ENCODE results near the gene HNF1B.

HNF1B gene

GRCh38 chr17:37759014-37759637, 14.3 kb upstream of the HNF1B start:
- DNase-seq: no peak

DNA sequence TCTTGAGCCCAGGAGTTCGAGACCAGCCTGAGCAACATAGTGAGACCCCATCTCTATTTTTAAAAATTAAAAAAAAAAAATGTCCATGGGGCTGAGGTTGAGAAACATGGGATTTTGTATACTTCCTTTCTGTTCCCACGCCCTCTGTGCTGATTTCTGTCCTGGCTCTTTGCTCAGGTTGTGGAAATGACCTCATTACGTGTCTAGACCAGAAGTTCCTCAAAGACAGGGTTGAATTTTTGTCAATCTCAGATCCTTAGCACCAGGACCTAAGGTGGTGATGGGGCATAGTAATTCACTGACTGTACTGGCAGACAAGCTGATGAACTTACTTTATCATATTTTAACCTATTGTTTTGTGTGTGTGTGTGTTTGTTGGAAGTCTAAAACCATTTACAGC, 11.2 kb upstream of the HNF1B start:
- no peak for DNase-seq

- DNase-seq: no peak
Observed at GRCh38 chr17:37755455-37755854, 10.6 kb upstream of the HNF1B start.

DNA sequence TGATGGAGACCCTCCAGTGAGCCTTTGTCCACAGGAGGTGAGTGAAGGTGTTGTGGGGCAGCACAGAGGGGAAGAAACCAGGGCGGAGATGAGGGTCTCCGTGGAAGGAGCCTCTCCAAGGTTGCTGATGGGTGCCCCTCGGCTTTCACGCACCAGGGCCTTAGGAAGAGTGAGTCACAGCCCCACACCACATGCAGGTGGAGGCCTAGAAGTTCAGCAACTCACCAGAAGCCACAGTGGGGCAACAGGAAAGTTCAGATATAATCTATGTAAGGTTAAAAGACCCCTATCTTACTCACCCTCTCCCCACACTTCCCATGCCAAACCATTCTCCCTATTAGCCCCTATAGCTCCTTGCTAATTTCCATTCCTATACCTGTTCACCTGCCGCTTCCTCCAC, 9.5 kb upstream of the HNF1B start:
- DNase-seq: no peak

DNA sequence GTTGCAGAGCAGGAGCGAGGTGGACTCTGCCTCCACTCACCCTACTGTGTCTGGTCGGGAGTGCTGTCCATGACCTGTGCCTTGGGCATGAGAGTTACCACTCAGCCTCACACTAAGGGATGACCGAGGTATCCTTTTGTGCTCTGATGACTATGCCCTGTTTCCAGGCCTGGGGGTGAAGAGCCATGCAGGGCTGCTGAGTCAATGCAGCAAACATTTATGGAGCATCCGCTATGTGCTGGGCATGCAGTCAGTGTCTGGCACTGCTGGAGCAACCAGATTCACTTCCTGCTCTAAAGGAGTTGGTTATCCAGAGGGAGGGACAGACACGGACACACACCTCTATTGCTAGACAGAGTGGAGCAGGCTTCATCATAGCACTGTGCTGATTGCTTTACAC, 7.6 kb upstream of the HNF1B start:
- DNase-seq: no peak

- DNase-seq: no peak
Observed at GRCh38 chr17:37750768-37751475, 6.1 kb upstream of the HNF1B start.

GRCh38 chr17:37750292-37750691, 5.4 kb upstream of the HNF1B start:
- no peak for DNase-seq

DNA sequence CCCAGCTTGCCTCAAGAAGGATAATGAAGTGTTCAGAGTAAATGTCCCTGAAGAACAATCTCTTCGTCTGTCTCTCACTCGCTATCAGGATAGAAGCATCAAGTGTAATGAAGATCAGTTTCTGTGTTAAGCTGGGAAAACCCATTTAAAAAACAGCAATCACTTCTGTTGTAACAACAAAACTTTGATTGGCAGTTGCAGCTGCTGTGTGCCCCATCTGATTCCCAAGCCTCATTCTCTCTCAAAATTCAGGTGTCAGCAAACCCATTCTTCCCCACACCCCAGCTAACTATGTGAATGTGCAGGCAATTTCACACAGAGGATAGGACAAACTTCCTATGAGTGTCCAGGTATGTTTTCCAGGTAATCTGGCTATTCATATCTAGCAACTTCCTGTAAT, 2.4 kb upstream of the HNF1B start:
- DNase-seq: no peak

GRCh38 chr17:37746617-37747016, 1.8 kb upstream of the HNF1B start:
- no peak for DNase-seq

GRCh38 chr17:37745801-37746426, 1.1 kb upstream of the HNF1B start:
- DNase-seq: no peak

DNA sequence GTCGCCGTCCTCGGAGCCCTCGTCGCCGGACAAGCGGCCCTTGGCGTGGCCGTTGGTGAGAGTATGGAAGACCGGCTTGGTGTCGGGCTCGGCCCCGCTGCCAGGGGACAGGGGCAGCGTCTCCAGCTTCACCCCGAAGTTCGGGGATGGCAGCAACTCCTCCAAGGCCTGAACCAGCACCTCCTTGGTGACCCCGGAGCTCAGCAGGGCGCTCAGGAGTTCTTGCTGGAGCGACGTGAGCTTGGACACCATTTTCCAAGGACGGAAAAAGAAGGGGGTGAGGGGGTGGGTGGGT, 279 bp downstream of the HNF1B start:
- DNase-seq: no peak

DNA sequence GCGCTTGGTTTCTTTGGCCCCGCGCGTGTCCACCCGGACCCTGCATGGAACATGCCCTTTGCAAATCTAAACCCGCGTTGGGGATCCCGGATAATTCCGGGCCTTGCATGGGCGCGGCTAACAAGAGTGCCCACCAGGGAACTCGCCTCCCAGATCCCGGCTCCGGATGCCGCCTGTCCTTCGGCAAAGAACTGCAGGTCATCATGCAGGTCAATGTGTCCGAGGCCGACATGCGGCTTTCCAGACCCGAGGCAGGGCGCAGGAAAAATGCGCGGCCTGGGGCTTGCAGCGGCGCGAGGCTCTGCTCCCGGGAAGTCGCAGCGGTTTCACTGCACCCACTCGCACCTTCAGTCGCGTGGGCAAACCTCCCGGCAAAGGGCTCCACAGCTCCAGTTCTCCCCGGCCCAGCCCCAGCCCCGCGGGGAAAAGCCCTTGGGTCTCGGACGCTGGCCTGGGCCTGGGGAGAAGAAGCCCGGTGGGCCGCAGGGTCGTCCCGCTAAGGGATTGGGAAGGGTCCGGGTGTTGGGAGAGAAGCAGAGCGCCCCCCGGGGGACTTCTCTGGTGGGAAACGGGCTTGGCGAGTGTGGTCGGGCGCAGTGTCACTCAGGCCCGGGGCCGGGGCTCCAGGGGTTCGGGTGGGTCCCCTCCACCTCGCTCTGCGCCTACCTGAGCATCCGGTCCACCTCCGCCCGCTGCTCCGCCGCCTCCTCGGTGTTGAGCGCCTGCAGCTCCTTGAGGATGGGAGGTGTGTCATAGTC, 805 bp downstream of the HNF1B start:
- no peak for DNase-seq

- no peak for DNase-seq
Observed at GRCh38 chr17:37743612-37743874, 1.3 kb downstream of the HNF1B start.

GRCh38 chr17:37742762-37743611, 1.9 kb downstream of the HNF1B start:
- DNase-seq: no peak

DNA sequence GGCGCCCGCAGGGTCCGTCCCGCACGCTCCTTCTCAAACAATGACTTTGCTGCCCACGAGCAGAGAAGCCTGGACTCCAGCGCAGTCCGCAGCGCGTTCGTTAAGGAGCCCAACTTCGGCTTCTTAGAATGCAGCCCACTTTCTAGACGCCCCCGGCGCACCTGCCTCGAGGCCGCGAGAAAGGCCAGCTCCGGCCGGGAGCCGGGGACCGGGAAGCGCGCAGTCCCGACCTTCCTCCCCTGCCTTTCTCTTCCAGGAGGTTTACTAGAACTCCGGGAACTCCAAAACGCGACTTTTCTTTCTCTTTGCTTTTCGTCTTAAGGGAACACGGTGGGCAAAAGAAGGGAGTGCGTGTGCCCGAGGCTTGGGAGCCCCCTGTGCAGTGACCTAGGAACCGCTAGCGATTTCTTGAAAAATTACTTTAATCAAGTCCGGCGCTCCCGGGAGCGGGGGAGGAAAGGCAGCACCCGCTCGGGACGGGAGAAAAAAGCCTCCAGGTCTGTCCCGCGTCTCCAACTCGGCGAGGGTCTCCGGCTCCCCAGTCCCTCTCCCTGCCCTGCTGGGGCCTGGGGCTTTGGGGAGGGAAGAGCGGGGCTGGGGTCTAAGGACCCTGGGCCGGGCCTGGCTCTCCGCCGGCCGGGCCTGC, 2.6 kb downstream of the HNF1B start:
- DNase-seq: no peak

GRCh38 chr17:37741341-37742115, 3.3 kb downstream of the HNF1B start:
- no peak for DNase-seq

DNA sequence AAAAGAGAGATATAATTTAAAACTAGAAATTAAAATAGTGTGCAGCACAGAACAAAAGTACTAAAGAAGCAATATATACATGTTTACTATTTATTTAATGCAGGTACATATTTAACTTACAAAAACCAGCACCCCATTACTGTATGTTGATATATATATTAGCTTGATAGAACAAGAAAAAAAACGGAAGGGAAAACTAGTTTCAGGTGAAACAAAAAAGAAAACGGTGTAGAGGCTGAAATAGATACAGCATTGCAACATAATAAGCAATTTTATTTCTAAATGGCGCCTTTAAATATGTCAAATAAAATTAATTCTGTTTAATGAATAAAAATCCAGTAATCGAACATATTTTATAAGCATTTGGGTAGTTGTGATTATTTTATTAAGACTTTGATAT, 3.9 kb downstream of the HNF1B start:
- DNase-seq: no peak

- DNase-seq: no peak
Observed at GRCh38 chr17:37737971-37738370, 6.9 kb downstream of the HNF1B start.

DNA sequence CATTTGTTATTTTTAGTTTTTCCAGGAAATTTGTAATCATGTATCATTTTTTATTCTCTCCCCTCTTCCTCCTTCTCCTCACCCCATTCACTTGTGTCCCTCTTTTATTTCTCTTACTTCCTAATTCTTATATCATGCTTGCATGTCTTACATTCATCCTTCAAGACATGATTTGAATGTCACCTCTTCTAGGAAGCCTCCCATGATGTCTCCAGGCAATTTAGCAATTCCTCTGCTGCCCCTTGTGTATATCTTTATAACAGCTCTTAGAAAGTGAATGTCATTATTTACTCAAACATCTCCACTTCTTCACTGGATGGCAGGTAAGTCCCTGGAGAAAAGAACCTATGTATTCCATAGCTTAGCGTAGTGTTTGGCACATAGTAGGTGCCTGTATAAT, 7.8 kb downstream of the HNF1B start:
- DNase-seq: no peak

DNA sequence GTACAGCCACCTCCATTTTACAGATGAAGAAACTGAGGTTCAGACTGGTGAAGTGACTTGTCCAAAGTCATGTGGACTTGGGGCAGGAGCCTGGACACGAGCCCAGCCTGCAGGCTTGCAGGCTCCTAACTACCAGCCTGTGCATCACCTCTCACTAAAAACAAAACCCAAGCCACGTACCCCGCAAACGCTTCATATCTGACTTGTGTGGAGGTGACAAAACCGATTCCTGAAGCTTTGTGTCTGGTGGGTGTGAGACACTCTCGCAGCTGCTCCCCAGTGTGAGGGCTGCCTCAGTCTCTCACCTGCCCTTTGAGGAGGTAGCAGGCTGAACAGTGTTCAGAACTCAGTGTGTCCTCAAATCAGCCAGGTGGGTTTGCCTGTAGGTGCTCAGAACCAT, 8.4 kb downstream of the HNF1B start:
- DNase-seq: no peak

DNA sequence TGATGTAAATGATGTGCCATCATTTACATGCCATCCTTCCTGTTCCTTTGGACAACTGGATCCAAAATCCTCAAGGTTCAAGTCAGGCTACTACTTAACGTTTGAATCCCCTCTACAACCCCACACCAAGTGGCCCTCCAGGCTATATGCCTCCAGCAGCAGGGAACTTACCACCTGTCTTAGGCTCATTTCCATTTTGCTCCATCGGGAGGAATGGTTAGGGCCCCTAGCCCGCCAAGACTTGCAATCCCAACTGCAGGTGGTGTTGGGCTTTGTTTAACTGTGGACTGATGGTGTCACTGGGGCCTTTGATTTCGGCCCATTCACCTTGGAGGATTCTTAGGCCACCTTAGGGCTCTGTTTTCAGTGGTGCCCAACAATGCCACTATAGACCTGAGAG, 9.7 kb downstream of the HNF1B start:
- no peak for DNase-seq

DNA sequence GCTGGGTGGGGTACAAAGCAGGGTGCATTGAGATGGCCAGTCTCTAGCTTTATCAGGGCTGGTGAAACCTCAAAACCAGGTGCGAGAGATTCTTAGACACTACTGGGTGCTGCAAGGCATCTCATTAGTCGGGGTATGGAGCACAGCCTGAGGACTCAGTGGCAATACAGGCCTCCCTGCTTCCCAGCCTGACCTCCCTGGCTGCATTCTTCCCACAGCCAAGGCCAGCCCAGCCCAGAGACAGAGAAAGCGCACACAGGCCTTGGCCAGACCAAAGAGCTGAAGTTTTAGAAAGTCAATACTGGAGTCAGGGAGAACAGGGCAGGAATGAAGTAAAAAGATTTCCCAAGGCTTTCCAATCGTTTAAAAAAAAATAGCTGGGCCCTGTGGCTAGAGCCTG, 12.5 kb downstream of the HNF1B start:
- no peak for DNase-seq

Measured in CD4-positive, alpha-beta T cell treated with Interleukin-6 for 4 hours (primary cell).